ENCODE data around the gene ADAMTS16.

The ADAMTS16 gene

GRCh38 chr5:5235685-5236084 is 95.6 kb downstream of the ADAMTS16 start:
- no peak for DNase-seq

DNA sequence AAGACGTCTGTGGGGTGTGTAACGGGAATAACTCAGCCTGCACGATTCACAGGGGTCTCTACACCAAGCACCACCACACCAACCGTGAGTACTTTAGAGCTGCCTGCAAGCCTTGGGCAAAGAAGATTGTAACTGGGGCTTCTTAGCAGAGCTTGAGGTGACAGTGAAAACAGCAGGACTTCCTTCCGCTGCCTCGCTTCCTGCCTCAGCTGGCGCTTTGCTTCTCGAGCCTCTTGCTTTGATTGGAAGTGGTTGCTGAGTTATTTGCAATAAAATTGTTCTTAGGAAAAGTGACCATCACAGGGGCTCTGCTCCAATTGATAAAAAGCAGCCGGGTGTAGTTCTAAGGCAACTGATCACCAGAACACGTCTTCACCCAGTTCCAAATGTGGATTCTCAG is 99.1 kb downstream of the ADAMTS16 start:
- DNase-seq, result no peak

- DNase-seq, result no peak
Observed at GRCh38 chr5:5240234-5240633, 100.1 kb downstream of the ADAMTS16 start.

- DNase-seq, result no peak
Observed at GRCh38 chr5:5242056-5242455, 101.9 kb downstream of the ADAMTS16 start.

GRCh38 chr5:5246736-5247135 is 106.6 kb downstream of the ADAMTS16 start:
- DNase-seq, result no peak

GRCh38 chr5:5250758-5251157 is 110.6 kb downstream of the ADAMTS16 start:
- no peak for DNase-seq

GRCh38 chr5:5252106-5252505 is 112.0 kb downstream of the ADAMTS16 start:
- DNase-seq, result peak; percentile 53

GRCh38 chr5:5257353-5257752 is 117.2 kb downstream of the ADAMTS16 start:
- DNase-seq, result no peak

DNA sequence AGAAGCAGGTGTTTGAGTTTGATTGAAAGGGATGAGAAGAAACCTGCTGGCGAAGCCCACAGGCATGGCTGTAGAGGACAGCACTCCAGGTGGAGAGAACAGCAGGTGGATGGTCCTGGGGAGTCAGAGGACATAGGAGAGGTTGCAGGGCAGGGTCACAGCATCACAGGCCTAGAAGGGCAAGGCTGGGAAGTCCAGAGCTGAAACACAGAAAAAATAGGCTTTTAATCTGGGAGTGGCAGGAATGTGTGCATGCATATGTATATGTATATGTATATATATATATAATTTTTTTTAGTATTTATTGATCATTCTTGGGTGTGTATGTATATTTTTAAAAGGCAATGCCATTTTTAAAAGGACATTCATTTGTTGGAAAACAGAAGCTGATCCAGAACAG is 118.4 kb downstream of the ADAMTS16 start:
- no peak for DNase-seq

GRCh38 chr5:5264727-5265126 is 124.6 kb downstream of the ADAMTS16 start:
- no peak for DNase-seq

DNA sequence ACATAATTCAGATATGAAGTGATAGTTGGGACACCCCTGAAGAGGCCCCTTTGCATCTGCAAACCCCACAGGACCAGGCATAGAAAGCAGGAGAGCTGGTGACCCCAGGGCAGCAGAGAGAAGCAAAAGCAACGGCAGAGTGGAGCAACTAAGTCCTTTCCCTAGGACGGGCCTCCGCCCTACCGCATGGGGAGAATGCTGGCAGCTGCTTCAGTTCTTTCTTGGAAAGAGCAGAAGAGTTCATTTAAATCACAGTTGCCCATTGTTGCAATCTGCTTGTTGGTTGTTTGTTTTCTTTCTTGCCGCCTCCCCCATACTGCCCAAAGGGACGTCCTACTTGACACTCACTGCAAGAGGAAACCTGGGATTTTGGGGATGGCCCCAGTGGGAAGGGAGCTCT is 126.2 kb downstream of the ADAMTS16 start:
- DNase-seq, result no peak

- DNase-seq, result no peak
Observed at GRCh38 chr5:5270161-5270560, 130.0 kb downstream of the ADAMTS16 start.

DNA sequence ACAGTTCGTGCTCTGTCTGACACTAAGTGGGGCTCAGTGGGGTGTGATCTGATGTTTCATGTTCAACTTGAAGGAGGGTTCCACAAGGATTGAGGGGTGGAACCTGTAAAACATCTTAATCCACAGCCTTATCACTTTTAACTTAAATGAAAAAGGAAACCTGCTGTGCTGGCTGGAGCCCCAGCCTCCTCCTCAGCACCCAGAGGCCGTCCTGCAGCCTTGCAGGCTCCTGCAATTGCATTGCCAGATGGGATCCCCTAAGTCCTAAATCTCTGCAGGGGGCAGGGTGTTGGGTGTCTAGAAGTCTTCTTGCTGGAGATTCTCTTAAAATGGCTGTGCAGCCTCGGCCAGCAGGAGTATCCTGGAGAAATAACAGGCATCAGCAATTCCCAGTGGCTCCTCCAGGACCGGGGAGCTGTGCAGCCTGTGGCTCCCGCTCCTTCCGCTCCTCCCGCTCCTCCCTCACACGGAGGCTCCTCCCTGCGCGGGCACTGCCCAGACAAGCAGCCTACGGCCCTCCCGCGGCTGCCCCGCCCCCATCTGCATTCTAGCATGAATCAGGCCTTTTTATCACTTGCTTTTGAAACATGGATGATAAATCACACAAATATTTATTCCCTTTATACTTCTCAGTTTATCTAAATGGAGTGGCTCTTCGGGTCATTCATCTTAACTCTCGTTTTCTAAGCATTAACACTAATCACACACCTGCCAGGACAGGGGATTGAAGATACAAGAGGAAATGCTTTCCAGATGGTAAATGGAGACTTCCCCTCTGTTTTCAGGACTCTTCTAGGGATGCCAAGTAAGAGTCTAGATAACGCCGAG is 131.0 kb downstream of the ADAMTS16 start:
- DNase-seq, result peak; percentile 95

- peak; percentile 68 for DNase-seq
Observed at GRCh38 chr5:5271786-5272321, 131.7 kb downstream of the ADAMTS16 start.

- no peak for DNase-seq
Observed at GRCh38 chr5:5273398-5273797, 133.3 kb downstream of the ADAMTS16 start.

- DNase-seq, result no peak
Observed at GRCh38 chr5:5273976-5274375, 133.8 kb downstream of the ADAMTS16 start.

- DNase-seq, result no peak
Observed at GRCh38 chr5:5275211-5275610, 135.1 kb downstream of the ADAMTS16 start.

DNA sequence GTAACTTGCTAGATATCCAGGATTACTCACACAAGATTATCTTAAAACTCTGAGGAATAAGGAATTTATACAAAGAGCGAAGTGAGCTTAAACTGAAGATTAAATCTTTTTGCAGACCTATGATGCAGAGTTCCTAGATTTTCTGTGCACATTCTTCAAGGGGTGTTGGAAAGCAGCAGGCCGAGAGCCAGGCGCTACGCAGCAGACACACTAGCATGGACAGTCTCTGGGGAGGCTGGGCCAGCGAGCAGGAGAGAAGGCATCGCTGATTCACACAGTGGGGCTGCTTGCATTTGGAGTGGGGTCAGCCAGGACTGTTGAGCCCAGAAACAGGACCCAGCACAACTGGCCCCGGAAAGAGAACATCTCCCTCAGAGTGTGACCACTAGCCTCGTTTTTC is 136.3 kb downstream of the ADAMTS16 start:
- DNase-seq, result no peak

GRCh38 chr5:5276951-5277517 is 136.9 kb downstream of the ADAMTS16 start:
- DNase-seq, result no peak

GRCh38 chr5:5278201-5278814 is 138.2 kb downstream of the ADAMTS16 start:
- no peak for DNase-seq

DNA sequence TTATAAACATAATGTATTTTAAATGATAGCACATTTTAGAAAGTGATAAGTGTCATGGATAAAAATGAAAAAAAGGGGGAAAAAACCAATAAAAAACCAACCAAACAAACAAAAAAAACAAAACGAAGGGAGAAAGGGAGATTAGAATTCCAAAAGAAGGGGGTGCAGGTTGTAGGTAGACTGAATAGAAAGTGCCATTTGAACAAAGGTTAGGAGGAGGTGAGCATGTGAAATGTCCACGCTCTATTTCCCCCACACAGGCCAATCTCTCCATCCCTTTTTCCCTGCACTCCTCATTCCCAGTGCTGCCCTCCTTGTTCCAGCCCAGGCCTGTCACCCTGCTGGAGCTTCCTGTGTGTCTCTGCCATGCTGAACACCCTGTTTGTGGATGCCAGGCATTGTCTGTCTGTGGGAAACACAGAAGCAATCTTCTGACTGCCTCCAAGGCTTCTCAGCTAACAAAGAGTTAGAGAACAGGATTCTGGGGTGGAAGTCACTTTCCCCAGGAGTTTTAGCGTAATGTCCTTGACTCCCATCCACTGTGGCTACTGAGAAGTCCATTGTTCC is 138.8 kb downstream of the ADAMTS16 start:
- DNase-seq, result no peak

DNA sequence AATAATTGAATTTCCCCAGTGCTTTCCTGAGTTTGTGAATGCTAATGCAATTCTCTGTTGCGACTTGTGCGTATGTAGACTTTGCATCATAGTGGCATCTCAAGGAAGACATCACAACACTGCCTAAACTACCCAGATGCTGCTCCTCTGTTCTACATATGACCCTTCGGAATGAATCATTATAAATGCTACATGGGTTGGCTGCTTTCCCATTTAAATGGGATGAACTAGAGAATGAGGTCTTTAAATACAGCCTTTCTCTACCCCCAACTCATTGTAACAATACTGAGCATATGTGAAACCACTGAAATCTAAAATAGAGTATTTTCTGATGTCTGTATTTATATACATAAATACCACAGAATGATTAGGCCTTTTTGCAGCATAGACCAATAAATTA is 145.8 kb downstream of the ADAMTS16 start:
- no peak for DNase-seq

GRCh38 chr5:5287419-5287818 is 147.3 kb downstream of the ADAMTS16 start:
- no peak for DNase-seq

GRCh38 chr5:5288201-5288600 is 148.1 kb downstream of the ADAMTS16 start:
- peak; percentile 66 for DNase-seq

Measured in EL (cell line).